ENCODE data around the gene TGFB3.

Gene TGFB3

DNA sequence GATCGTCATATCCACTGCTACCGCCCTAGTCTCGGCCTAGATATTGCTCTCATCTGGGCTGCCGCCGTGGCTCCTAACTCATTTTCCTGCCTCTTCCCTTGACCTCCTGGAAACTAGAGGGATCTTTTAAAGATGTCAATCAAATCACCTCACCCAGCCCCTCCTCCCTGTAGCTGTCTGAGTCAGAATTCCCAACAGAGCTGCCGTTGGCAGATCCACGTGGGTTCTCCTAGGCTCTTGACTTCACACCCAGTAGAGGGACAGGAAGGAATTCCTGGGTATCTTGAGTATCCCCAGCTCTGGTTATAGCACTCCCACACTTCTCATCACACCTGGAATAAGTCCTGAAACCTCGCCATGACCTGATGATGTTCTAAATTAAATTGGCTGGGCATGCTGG is 11.9 kb downstream of the TGFB3 start:
- no peak for DNase-seq
- TF ChIP-seq CTCF (IDR thresholded peaks at IDR 0.05; ENCODE audit: low read depth, low read length): no peak
- Histone ChIP-seq H3K4me3 (ENCODE audit: low read depth, low read length) (no peak overlapping the region), H3K27ac (no peak overlapping the region), H3K36me3 (no peaks in the 10 kb centered on the region), H3K27me3 (ENCODE audit: insufficient read depth, low read depth, severe bottlenecking) (no peaks in the 10 kb centered on the region), H3K9me3 (ENCODE audit: severe bottlenecking) (no peaks in the 10 kb centered on the region)

DNA sequence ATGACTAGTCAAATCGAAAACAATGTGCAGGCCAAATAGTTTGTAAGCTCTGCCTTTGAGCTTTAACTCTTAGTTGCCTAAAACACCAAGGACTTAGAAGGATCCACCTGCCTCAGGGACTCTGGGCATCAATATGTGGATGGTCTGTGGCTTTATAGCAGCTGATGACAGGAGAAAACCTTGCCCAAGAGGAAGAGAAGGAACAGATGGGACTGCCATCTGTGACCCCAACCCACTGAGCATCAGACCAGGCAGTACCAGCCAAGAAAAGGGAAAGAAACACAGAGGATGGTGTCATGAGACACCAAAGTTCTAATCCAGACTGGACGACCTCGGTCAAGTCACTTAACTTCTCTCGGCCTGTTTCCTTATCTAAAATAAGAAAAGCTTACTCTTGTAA is 12.7 kb downstream of the TGFB3 start:
- Histone ChIP-seq H3K4me3 (ENCODE audit: low read depth, low read length) (no peak overlapping the region), H3K36me3 (no peaks in the 10 kb centered on the region), H3K27ac (no peak overlapping the region), H3K27me3 (ENCODE audit: insufficient read depth, low read depth, severe bottlenecking) (no peaks in the 10 kb centered on the region), H3K9me3 (ENCODE audit: severe bottlenecking) (no peaks in the 10 kb centered on the region)
- DNase-seq: no peak
- TF ChIP-seq CTCF (IDR thresholded peaks at IDR 0.05; ENCODE audit: low read depth, low read length): no peak

DNA sequence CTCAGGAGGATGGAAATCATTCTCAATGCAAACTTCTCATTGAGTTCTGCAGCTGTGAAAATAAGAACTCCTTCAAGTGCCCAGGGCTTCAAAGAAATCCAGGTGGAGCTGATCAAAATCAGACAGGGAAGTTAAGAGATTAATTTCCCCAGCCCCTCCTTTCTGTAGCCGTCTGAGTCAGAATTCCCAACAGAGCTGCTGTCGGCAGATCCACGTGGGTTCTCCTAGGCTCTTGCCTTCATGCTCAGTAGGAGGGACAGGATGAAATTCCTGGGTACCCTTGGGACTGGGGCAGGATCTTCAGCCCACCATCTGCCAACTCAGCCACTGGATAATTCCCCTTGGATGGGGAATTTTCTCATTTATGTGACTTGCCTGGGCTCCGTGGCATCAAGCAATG is 13.3 kb downstream of the TGFB3 start:
- Histone ChIP-seq H3K36me3 (no peaks in the 10 kb centered on the region), H3K9me3 (ENCODE audit: severe bottlenecking) (no peaks in the 10 kb centered on the region), H3K27ac (no peak overlapping the region), H3K4me3 (ENCODE audit: low read depth, low read length) (no peak overlapping the region), H3K27me3 (ENCODE audit: insufficient read depth, low read depth, severe bottlenecking) (no peaks in the 10 kb centered on the region)
- DNase-seq: peak; percentile 34
- no peak for TF ChIP-seq CTCF (IDR thresholded peaks at IDR 0.05; ENCODE audit: low read depth, low read length)

- no peak for DNase-seq
- Histone ChIP-seq H3K27ac (no peak overlapping the region), H3K4me3 (ENCODE audit: low read depth, low read length) (no peak overlapping the region), H3K36me3 (no peaks in the 10 kb centered on the region; the same call in 1 of the 2 replicates), H3K27me3 (ENCODE audit: insufficient read depth, low read depth, severe bottlenecking) (no peaks in the 10 kb centered on the region), H3K9me3 (ENCODE audit: severe bottlenecking) (no peaks in the 10 kb centered on the region)
- TF ChIP-seq CTCF (IDR thresholded peaks at IDR 0.05; ENCODE audit: low read depth, low read length): no peak
These were observed 13.9 kb downstream of the TGFB3 start for GRCh38 chr14:75967866-75968265.

DNA sequence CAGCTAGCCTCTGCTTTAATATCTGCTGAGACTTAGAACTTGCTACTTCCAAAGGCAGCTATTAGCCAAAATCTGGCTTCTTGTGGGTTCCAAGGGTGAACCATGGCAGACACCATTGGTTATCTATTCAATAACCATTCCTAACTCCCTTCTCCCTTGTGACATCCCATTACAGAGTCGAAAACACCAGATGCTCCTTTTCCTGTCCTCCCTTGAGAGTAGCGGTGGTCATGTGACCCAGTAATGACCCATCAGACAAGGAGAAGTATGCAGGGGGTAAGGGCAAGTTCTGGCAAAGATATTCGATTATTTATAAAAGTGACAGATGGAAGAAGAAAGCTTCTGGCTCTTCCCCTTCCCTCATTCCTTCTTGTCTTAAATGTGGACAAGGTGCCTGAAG is 20.1 kb downstream of the TGFB3 start:
- H3K36me3 ChIP-seq: no peaks in the 10 kb centered on the region; the same call in 1 of the 2 replicates
- no peaks in the 10 kb centered on the region for H3K9me3 ChIP-seq (ENCODE audit: severe bottlenecking)
- DNase-seq: no peak
- TF ChIP-seq CTCF (IDR thresholded peaks at IDR 0.05; ENCODE audit: low read depth, low read length): no peak
- no peaks in the 10 kb centered on the region for H3K27me3 ChIP-seq (ENCODE audit: insufficient read depth, low read depth, severe bottlenecking)
- H3K4me3 ChIP-seq (ENCODE audit: low read depth, low read length): no peak overlapping the region
- H3K27ac ChIP-seq: no peak overlapping the region

- no peak for DNase-seq
- Histone ChIP-seq H3K36me3 (no peaks in the 10 kb centered on the region; the same call in 1 of the 2 replicates), H3K9me3 (ENCODE audit: severe bottlenecking) (no peaks in the 10 kb centered on the region), H3K4me3 (ENCODE audit: low read depth, low read length) (no peak overlapping the region), H3K27ac (no peak overlapping the region), H3K27me3 (ENCODE audit: insufficient read depth, low read depth, severe bottlenecking) (no peaks in the 10 kb centered on the region)
- no peak for TF ChIP-seq CTCF (IDR thresholded peaks at IDR 0.05; ENCODE audit: low read depth, low read length)
These were observed 21.6 kb downstream of the TGFB3 start for GRCh38 chr14:75960231-75960630.

Data from WERI-Rb-1 (cell line).